ENCODE measurements around the gene ANKRD63.

ANKRD63 gene

DNA sequence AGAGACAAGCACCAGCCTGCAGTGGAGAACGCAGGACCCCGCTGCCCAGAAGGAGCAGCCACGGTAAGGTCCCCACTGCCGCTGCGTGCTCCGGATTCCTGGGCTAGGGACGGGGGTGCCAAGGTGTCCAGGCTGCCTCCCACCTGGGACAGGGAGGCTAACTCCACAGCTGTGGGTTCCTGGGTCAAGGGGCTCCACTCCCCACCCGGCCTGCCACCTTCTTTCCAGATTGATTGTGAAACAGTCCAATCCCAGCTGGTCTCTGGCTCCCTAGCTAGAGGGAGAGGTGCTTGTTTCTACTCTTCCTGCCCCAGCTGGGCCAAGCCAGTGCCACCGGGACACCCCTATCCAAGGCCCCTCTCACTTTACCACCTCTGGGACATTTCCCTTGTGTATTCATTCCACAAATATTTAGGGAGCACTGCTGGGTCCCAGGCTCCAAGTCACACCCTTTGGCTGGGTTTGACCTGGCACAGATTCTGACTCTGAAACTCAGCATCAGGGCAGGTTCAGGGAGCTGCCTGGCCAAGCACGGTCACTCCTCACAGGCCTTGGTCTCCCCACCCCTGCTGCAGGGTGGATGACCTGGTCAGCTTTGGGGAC is 42.1 kb downstream of the ANKRD63 start:
- no peak for DNase-seq

DNA sequence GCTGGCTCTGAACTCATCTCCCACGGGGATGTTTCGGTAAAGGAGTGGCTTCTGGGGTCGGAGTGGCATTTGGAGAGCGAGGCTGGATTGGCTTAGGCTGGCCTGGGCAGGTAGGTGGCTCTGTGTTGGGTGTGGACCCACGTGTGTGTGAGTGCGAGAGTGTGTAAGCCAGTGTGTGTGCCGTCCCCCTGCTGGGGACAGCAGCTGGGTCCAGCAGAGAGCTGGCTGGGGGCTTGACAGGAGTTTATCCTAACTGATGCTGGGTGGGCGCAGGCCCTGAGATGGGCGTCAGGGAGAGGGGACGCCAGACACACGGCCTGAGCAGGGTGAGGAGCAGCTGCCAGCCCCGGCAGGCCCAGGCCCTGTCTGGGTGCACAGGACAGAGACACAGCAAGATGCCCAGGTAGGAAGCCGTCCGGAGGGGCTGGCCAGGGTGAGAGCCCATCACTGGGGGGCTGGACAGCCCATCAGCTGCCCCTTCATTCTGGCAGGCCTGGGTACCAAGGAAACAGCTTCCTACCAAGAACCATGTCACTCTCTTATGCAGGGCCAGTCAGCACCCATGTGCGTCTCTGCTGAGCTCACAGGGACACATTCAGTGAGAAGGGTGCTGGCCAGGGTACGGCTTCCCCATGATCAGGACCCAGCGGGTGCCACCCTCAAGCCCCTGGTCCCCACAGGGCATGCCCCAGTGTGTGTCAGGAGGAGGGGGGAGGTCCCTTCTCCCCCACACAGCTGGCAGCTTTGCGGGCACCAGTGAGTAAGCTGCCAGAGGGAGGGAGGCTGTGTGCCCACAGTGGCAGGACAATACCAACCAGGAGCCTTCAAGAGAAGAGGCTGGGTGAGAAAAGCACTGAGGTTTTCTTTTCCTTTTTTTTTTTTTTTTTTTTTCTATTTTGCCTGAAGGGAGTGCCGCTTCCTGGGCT is 42.9 kb downstream of the ANKRD63 start:
- no peak for DNase-seq

DNA sequence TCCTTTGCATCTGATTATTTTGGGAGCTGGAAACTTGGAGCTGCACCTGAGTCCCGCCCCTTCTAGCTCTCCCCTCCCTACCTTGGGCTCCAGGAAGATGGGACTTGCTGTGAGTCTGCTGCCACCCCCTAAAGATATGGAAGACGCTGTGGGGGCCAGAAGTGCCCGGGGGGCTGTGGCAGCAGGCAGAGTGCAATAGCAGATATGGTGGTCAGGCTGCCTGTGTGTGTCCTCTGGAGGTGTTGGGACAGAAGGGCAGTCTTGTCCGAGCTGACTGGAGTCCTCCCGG is 43.5 kb downstream of the ANKRD63 start:
- no peak for DNase-seq

DNA sequence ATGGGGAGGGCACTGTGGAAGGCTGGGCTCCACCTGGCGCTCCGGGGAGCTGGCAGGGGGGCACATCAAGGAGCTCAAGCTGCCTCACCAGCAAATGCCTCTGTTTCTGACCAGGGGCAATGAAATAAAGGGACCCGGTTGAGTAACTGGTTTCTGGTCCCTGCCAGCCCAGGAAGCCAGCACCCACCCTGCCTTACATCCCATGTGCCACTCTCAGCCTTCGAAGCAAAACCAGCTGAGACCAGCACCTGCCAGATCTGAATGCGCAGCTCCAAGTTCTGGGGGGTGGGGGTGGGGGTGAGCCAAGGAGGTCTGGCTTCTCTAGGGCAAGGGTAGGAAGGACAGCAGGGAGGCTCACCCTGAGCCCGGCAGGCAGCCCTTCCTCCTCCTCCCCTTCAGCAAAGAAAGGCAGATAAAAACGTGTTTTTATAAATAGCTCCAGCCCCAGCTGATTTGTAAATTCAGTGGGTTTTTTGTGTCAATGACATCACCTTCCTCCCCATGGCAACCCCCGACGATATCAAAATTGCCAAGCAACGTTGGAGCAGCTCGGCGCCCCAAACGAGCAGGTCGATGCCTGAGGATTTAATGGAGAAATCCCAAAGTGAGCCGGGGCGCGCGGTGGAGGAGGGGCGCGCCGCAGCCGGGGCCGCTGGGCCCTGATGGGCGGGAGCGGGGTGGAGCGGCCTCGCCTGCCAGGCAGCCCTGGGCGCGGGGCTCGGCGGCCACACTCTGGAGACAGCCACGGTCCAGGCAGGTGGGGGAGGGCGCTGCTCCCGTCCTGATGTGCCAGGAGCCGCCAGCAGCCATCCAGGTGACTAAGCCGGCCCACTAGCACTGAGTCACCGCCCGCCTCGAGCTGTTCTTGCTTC is 44.1 kb downstream of the ANKRD63 start, which contains the start of gene PAK6:
PAK6 (plus strand) TSS at position 532 of the 872 bp plus-strand sequence. CDS start 25,723 bp downstream, outside the sequence.
- peak; percentile 39 for DNase-seq

DNA sequence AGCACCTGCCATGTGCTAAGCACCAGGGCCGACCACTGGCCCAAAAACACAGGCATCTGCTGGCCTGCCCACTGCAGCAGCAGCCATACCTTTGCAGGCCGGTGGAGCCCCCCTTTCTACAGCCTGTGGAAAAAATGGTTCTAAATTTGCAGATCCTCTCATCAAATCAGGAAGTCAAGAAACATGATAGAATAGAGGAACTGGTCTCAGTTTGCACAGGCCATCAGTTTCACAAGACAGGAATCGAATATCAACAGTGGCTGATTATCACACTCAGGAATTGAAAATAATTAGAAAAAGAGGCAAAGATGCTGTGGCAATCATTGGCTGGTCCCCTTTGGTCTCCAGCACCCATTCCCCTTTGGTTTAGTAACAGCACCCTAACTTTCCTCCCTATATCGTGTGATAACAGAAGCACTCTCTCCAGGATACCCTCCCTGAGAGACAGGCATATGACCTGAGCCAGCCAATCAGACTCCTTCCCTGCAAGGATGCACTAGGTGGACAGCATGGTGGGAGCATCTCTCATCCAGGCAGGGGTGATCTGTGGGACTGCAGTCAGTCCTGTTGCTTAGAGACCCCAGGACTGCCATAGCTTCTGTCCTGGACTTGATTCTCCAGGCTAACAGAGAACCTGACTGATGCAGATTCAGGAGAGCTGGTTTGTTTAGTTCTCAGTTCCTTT is 47.5 kb downstream of the ANKRD63 start:
- no peak for DNase-seq

DNA sequence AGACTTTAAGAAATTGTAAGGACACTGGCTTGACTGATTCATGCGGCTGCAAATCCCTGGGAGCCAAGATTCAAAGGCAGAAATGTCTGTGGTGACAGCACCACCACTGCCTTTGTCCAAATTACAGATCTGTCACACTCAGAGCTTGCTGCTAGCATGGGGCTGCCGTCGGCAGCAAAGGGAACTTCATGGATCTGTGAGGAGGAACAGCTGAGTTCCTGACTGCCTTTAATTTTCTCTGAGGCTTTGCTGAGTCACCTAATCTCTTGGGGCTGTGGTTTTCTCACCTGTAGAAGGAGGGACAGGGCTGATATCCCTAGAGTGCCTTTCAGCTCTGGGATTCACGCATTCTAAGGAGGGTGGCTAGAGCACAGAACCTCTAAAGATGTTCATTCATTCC is 48.1 kb downstream of the ANKRD63 start:
- DNase-seq: no peak

DNA sequence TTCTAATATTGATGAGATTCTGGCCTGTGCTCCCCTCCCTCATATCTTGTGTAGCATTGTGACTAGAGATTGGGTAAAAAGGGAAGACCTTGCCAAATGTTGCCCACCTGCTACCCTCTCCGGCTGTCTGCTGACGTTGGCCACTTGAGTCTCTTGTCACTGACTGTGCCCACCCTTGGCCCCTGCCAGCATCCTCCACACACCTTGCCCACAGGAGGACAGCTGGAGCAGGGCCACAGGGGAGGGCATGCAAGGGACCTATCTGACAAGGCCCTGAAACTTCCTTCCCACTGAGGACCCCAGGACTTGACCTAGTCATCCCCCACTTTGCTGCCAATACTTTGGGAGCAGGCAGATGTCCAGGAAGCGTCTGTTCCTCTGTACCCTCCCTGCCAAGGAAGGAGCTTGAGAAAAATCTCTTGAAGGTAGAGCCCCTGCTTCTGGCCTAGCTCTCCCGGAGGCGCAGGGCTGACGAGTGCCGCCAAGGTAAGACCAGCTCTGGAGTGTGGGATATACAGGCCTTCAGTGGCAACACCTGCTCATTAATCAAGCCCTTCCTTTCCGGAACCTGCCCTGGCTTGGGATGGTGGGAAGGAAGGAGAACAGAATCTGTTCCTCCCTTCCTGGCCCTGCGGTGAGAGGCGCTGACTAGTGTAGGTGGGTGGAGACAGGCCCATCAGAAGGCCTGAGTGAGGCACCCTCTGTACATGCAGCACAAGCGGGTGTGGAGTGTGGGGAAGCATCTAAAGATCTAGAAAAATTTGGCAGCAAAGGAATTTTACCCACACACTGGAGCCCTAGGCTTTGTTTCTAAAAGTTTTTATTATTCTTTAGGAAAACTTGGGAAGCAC is 48.9 kb downstream of the ANKRD63 start:
- DNase-seq: no peak

DNA sequence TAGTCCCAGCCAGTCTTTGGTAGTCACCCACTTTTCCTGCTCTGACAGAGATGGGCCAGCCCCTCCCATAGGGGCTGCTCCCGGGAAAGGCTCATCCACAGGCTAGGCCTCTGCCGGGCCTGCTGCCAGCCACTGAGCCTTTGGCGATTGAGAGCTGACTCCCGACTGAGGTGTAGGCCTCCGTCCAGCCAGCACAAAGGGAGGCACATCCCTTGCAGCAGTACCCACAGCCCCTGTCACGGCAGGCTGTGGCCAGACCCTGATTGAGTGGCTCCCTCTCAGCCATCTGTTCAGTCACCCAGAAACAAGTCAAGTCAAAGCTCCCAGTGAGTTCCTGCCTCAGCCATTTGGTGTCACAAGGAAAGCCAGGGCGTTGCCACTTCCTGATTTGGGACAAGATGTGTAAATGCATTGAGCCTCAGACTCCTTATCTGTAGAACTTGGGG is 50.2 kb downstream of the ANKRD63 start:
- DNase-seq: no peak

Data from activated naive CD4-positive, alpha-beta T cell treated with Interleukin-2 at 50 U/mL for 16 hours (primary cell).